ENCODE measurements around the gene SLC25A3.
"Not testable (repeated sequence)": the region's sequence is repeated elsewhere in the genome, so short reads cannot be mapped to it uniquely, and the experiment has no call there.

Gene SLC25A3

GRCh38 chr12:98593351-98594049, at the start of gene SLC25A3:
TSS of gene SLC25A3 (plus strand) at chr12:98593686. CDS start at chr12:98593979, 293 bp downstream.
- DNase-seq (ENCODE audit: low read depth), result peak; percentile 90

- DNase-seq (ENCODE audit: low read depth), result no peak
These were observed 49.8 kb upstream of the SLC25A3 start for GRCh38 chr12:98543701-98544100.

- no peak for DNase-seq (ENCODE audit: low read depth)
These were observed 48.7 kb upstream of the SLC25A3 start for GRCh38 chr12:98544751-98545150.

GRCh38 chr12:98549371-98550110, 43.9 kb upstream of the SLC25A3 start:
- DNase-seq (ENCODE audit: low read depth), result no peak

- no peak for DNase-seq (ENCODE audit: low read depth)
These were observed 41.7 kb upstream of the SLC25A3 start for GRCh38 chr12:98551787-98552186.

GRCh38 chr12:98558097-98558496, 35.4 kb upstream of the SLC25A3 start:
- not testable (repeated sequence) for DNase-seq (ENCODE audit: low read depth)

GRCh38 chr12:98559666-98560065, 33.8 kb upstream of the SLC25A3 start:
- no peak for DNase-seq (ENCODE audit: low read depth)

GRCh38 chr12:98561846-98562245, 31.6 kb upstream of the SLC25A3 start:
- DNase-seq (ENCODE audit: low read depth), result no peak

- DNase-seq (ENCODE audit: low read depth), result no peak
These were observed 21.5 kb upstream of the SLC25A3 start for GRCh38 chr12:98572010-98572409.

GRCh38 chr12:98574110-98574509, 19.4 kb upstream of the SLC25A3 start:
- DNase-seq (ENCODE audit: low read depth), result no peak

- no peak for DNase-seq (ENCODE audit: low read depth)
These were observed 18.5 kb upstream of the SLC25A3 start for GRCh38 chr12:98575013-98575412.

- DNase-seq (ENCODE audit: low read depth), result not testable (repeated sequence)
These were observed 16.7 kb upstream of the SLC25A3 start for GRCh38 chr12:98576795-98577194.

- no peak for DNase-seq (ENCODE audit: low read depth)
These were observed 15.1 kb upstream of the SLC25A3 start for GRCh38 chr12:98578392-98578791.

- DNase-seq (ENCODE audit: low read depth), result no peak
These were observed 14.7 kb upstream of the SLC25A3 start for GRCh38 chr12:98578821-98579220.

GRCh38 chr12:98579347-98579746, 14.1 kb upstream of the SLC25A3 start:
- DNase-seq (ENCODE audit: low read depth), result no peak

- no peak for DNase-seq (ENCODE audit: low read depth)
These were observed 13.7 kb upstream of the SLC25A3 start for GRCh38 chr12:98579835-98580234.

GRCh38 chr12:98580695-98581094, 12.8 kb upstream of the SLC25A3 start:
- no peak for DNase-seq (ENCODE audit: low read depth)

- DNase-seq (ENCODE audit: low read depth), result no peak
These were observed 12.4 kb upstream of the SLC25A3 start for GRCh38 chr12:98581101-98581500.

- DNase-seq (ENCODE audit: low read depth), result no peak
These were observed 11.4 kb upstream of the SLC25A3 start for GRCh38 chr12:98582093-98582492.

GRCh38 chr12:98587084-98587483, 6.4 kb upstream of the SLC25A3 start:
- no peak for DNase-seq (ENCODE audit: low read depth)

GRCh38 chr12:98591209-98591608, 2.3 kb upstream of the SLC25A3 start:
- no peak for DNase-seq (ENCODE audit: low read depth)

GRCh38 chr12:98592825-98593322, 612 bp upstream of the SLC25A3 start:
- no peak for DNase-seq (ENCODE audit: low read depth)
